DOHH2 (cell line): ENCODE data around the gene TRAK1.

Source experiments
- H3F3A ChIP-seq: fragments of 200-600 bp; sonication (generic), shearing (Covaris generic); 2 replicates; pipeline ENCODE4 v1.6.0; 2016; ENCODE audit warnings: antibody characterized with exemption, mild to moderate bottlenecking; ENCODE audit not compliant: control insufficient read depth, insufficient read depth
- H3K27ac ChIP-seq: fragments of 200-600 bp; sonication (generic); 2 replicates; pipeline ENCODE4 v1.5.1; 2014; ENCODE audit warnings: low read depth, mild to moderate bottlenecking, low read length, moderate library complexity
- H3K27me3 ChIP-seq: fragments of 200-600 bp; sonication (generic); 2 replicates; pipeline ENCODE4 v1.6.1; 2014; ENCODE audit warnings: mild to moderate bottlenecking, low read length, mixed read lengths; ENCODE audit not compliant: control insufficient read depth
- H3K36me3 ChIP-seq: fragments of 200-600 bp; sonication (generic); 2 replicates; pipeline ENCODE4 v1.6.1; 2014; ENCODE audit warnings: mild to moderate bottlenecking, low read length, moderate library complexity, mixed read lengths; ENCODE audit not compliant: control insufficient read depth
- H3K4me1 ChIP-seq: fragments of 200-600 bp; sonication (generic); 2 replicates; pipeline ENCODE4 v1.6.1; 2014; ENCODE audit warnings: mild to moderate bottlenecking, low read length, mixed read lengths; ENCODE audit not compliant: control insufficient read depth
- H3K4me2 ChIP-seq: fragments of 200-600 bp; sonication (generic); 2 replicates; pipeline ENCODE4 v1.6.0; 2014; ENCODE audit warnings: mild to moderate bottlenecking, low read length, moderate library complexity
- H3K4me3 ChIP-seq: fragments of 200-600 bp; sonication (generic); 2 replicates; pipeline ENCODE4 v1.5.1; 2014; ENCODE audit warnings: mild to moderate bottlenecking, low read length, mixed read lengths
- H3K79me2 ChIP-seq: fragments of 200-600 bp; sonication (generic); 2 replicates; pipeline ENCODE4 v1.6.1; 2014; ENCODE audit warnings: mild to moderate bottlenecking, low read length, mixed read lengths; ENCODE audit not compliant: control insufficient read depth
- H3K9me2 ChIP-seq: fragments of 200-600 bp; sonication (generic); replicated peaks from 2 replicates; pipeline ENCODE4 v1.6.1; 2014; ENCODE audit warnings: mild to moderate bottlenecking, low read length, mixed read lengths; ENCODE audit not compliant: control insufficient read depth
- H3K9me3 ChIP-seq: fragments of 200-600 bp; sonication (generic); 2 replicates; pipeline ENCODE4 v1.6.1; 2014; ENCODE audit warnings: antibody characterized with exemption, low read length, mixed read lengths; ENCODE audit not compliant: control insufficient read depth, insufficient read depth
- H4K20me1 ChIP-seq: fragments of 200-600 bp; sonication (generic); 2 replicates; pipeline ENCODE4 v1.6.0; 2014; ENCODE audit warnings: low read depth, mild to moderate bottlenecking, antibody characterized with exemption, low read length, moderate library complexity; ENCODE audit not compliant: control insufficient read depth, insufficient read depth
- EZH2phosphoT487 ChIP-seq: fragments of 200-600 bp; sonication (generic); IDR thresholded peaks from 2 replicates; pipeline ENCODE4 v1.6.1; 2017; ENCODE audit warnings: borderline replicate concordance, mild to moderate bottlenecking, antibody characterized with exemption, low read length, moderate library complexity, mixed read lengths
- TF ChIP-seq, protein P1 (sequence below): fragments of 200-600 bp; sonication (generic); IDR thresholded peaks from one replicate; pipeline ENCODE4 v1.5.1; 2014; ENCODE audit warnings: antibody characterized with exemption, mild to moderate bottlenecking, low read depth, low read length; ENCODE audit not compliant: poor library complexity, severe bottlenecking

TRAK1 gene

DNA sequence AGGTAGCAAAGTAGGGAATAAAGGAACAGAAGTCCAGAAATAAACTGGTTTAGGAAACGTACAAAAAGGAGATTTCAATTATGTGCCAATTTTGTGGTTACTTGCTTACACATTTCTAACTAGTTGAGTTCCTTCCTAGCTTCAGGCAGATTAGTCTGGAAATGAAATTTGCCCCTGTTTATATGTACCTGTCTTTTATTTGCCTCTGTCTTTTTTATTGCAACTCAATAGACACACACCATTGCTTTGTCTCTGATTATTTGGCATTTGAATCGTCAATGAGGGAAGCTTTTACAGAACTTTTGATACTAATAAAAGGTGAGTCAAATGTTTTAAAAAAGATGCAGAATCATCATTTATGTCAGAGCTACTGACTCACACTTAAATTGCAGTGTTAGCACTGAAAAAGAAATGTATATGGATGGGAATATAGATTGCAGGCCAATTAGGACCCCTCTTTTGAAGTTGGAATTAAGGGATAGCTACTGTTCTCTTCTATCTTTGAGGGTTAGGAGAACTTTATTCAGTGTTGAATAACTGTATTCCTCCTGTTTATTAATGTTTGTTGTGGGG is 60.5 kb downstream of the TRAK1 start:
- Histone ChIP-seq H3K9me2 (no peaks in the 10 kb centered on the region), H3K27me3 (no peaks in the 10 kb centered on the region), H3K4me2 (no peak overlapping the region), H3K9me3 (no peaks in the 10 kb centered on the region), H3K27ac (no peak overlapping the region), H3K36me3 (peaks cover 8% of the 10 kb centered on the region), H3K4me3 (no peak overlapping the region), H4K20me1 (no peaks in the 10 kb centered on the region; the same call in 1 of the 2 replicates), H3F3A (peaks cover 7% of the 10 kb centered on the region), H3K4me1 (peaks cover 58% of the 10 kb centered on the region), H3K79me2 (peaks cover 92% of the 10 kb centered on the region)
- TF ChIP-seq, protein P1, sequence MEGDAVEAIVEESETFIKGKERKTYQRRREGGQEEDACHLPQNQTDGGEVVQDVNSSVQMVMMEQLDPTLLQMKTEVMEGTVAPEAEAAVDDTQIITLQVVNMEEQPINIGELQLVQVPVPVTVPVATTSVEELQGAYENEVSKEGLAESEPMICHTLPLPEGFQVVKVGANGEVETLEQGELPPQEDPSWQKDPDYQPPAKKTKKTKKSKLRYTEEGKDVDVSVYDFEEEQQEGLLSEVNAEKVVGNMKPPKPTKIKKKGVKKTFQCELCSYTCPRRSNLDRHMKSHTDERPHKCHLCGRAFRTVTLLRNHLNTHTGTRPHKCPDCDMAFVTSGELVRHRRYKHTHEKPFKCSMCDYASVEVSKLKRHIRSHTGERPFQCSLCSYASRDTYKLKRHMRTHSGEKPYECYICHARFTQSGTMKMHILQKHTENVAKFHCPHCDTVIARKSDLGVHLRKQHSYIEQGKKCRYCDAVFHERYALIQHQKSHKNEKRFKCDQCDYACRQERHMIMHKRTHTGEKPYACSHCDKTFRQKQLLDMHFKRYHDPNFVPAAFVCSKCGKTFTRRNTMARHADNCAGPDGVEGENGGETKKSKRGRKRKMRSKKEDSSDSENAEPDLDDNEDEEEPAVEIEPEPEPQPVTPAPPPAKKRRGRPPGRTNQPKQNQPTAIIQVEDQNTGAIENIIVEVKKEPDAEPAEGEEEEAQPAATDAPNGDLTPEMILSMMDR, result no peak
- no peak for TF ChIP-seq EZH2phosphoT487

DNA sequence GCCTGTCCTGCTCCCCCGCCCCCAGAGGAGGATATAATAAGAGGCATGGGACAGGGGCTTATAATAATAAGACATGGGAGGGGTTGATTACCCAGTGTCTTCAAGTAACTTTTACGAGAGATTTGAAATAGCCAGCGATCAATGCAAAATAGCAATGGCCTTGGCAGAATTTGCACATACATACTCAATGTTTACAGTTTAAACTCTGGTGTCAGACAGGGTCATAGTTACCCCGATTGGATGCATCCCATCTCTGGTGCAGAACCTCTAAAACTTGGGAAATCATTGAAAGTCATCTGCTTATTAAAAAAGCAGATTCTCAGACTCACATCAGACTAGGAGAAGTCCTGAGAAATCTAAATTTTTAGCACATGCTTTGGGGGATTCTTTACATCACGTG is 61.0 kb downstream of the TRAK1 start:
- H4K20me1 ChIP-seq, result no peaks in the 10 kb centered on the region; the same call in 1 of the 2 replicates
- peaks cover 7% of the 10 kb centered on the region for H3F3A ChIP-seq
- H3K4me1 ChIP-seq, result peaks cover 58% of the 10 kb centered on the region
- H3K27me3 ChIP-seq, result no peaks in the 10 kb centered on the region
- no peaks in the 10 kb centered on the region for H3K9me3 ChIP-seq
- H3K36me3 ChIP-seq, result peaks cover 8% of the 10 kb centered on the region
- H3K27ac ChIP-seq, result no peak overlapping the region
- H3K4me2 ChIP-seq, result no peak overlapping the region
- peaks cover 91% of the 10 kb centered on the region for H3K79me2 ChIP-seq
- no peak overlapping the region for H3K4me3 ChIP-seq
- TF ChIP-seq EZH2phosphoT487, result no peak
- TF ChIP-seq, protein P1, result no peak
- H3K9me2 ChIP-seq, result no peaks in the 10 kb centered on the region

DNA sequence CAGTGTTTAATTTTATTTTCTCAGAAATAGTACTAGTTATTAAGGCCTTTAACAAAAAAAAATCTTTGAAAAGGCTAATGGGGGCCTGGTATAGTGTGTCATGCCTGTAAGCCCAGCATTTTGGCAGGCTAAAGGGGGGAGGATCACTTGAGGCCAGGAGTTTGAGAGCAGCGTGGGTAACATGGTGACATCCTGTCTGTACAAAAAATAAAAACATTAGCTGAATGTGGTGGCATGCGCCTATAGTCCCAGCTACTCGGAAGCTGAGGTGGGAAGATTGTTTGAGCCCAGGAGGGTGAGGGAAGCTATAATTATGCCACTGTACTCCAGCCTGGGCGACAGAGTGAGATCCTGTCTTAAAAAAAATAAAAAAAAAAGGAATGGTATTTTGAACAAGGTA is 61.9 kb downstream of the TRAK1 start:
- Histone ChIP-seq H3F3A (peaks cover 8% of the 10 kb centered on the region), H4K20me1 (no peaks in the 10 kb centered on the region; the same call in 1 of the 2 replicates), H3K9me3 (no peaks in the 10 kb centered on the region), H3K4me2 (no peak overlapping the region), H3K36me3 (peaks cover 8% of the 10 kb centered on the region), H3K27ac (no peak overlapping the region), H3K27me3 (no peaks in the 10 kb centered on the region), H3K4me1 (peaks cover 58% of the 10 kb centered on the region), H3K4me3 (no peak overlapping the region), H3K79me2 (peaks cover 89% of the 10 kb centered on the region), H3K9me2 (no peaks in the 10 kb centered on the region)
- no peak for TF ChIP-seq EZH2phosphoT487
- TF ChIP-seq, protein P1, result no peak
